AML-193 (cell line): ENCODE measurements around the gene UMODL1.
"Not testable (repeated sequence)": the region's sequence is repeated elsewhere in the genome, so short reads cannot be mapped to it uniquely, and the experiment has no call there.

ENCODE experiments used
- DNase-seq, 2 experiments: peaks; one replicate each; lab custom pipeline; 2025; lab: John Stamatoyannopoulos, UW

UMODL1 gene

DNA sequence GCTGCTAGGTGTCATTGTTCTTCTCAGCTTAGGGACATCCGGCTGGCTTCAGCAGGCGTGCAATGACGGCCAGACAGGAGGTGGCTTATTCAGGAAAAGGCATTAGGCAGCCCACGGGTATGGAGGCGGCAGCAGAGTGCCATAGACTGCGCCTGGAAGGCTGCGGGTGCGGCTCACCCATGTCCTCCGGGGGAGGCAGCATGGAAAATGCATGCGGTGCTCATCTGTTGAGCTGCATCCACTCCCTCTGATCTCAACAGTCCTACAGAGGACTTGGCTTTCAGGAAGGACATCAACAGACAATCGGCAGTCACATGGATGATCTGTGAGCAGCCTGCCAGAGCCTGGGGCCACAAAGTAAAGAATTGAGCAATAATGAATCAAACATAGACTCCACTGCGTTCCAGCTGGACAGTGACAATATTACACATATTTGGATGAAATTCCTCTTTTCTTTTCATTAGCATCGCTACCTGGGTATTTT, 42.9 kb downstream of the UMODL1 start:
- DNase-seq, result peak; percentile 79 to 89

DNA sequence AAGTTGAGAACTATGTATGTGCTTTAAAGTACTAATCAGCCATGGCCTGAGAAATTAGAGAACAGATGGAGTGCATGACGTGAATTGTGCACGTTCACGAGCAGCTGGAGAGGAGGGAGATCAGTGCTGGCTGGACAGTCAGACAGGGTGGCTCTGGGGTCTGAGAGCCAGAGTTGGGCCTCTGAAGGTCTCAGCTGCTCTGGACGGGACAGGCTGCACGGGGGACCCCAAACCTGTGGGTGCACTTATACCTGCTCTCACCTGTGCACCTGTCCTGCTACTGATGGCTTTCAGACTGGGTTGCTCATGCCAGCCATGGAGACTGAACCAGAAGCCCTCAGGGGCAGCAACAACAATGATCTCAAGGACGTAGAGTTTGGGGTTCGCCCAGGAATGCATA, 43.5 kb downstream of the UMODL1 start:
- no peak for DNase-seq

DNA sequence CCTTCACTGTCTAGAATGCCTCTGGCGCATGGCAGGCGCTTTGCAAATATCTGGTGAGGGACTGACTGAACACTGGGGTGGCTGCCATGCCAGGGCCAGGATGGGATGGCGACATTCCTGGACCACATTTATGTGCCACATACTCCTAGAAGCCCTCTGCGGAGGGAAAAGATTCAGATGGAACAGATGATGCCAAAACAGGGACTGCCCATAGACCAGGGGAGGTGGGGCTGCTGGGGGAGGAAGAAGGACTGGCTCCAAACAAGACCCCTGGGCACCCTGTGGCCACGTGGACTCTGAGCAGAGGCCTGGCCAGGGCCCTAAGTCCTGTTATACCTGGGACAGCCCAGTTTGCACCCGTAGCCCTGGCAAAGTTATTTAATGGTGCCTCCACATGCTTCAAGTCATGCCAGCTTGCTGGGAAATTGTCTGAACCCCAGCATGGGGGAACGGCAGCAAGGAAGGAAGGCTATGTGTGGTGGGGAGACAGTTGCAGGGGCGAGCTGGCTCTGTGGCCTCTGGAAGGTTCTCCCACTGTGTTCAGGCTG, 44.1 kb downstream of the UMODL1 start:
- no peak for DNase-seq

DNA sequence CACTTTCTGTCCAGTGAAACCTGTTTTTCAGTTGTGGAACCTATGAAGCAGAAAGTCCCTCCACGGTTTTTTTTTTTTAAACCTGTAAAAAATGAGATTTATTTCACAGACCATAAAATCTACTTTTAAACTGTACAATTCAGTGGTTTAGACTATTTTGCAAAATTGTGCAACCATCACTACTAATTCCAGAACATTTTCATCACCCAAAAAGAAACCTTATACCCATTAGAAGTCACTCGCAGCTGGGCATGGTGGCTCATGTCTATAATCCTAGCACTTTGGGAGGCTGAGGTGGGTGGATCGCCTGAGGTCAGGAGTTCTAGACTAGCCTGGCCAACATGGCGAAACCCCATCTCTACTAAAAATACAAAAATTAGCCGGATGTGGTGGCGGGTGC, 45.4 kb downstream of the UMODL1 start:
- not testable (repeated sequence) for DNase-seq

DNA sequence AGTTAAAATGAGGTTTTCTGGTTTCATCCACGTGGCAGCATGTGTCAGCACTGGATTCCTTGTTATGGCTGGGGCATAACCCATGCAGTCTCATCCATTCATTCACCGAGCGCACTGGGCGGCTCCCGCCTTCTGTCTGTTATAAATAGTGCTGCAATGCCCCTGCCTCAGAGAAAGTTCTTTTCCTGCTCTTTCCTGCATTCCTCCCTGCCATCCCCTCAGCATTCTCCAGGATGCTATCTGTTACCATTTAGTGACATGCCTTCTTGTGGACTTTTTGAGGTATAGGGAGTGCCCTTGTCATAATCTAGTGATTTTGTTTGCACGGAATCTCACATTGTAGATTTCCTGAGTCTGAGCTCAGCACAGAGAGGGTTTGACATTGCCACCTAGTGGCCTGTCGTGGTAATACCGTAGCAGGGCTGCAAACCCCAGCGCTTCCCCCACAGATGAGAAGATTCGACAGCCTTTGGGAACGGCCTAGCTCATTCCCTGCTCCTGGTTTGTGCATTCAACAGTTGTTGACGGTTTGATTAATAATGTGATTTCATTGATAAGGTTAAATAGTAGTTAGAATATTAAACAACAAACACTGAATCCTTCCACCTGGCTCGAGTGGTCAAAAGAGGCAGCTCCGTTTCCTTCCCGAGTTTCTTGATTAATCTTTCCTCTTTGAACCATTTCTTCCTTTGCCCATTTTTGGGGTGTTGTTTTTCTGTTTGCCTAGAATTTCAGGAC, 46.3 kb downstream of the UMODL1 start:
- peak; percentile 41 to 63 for DNase-seq

DNA sequence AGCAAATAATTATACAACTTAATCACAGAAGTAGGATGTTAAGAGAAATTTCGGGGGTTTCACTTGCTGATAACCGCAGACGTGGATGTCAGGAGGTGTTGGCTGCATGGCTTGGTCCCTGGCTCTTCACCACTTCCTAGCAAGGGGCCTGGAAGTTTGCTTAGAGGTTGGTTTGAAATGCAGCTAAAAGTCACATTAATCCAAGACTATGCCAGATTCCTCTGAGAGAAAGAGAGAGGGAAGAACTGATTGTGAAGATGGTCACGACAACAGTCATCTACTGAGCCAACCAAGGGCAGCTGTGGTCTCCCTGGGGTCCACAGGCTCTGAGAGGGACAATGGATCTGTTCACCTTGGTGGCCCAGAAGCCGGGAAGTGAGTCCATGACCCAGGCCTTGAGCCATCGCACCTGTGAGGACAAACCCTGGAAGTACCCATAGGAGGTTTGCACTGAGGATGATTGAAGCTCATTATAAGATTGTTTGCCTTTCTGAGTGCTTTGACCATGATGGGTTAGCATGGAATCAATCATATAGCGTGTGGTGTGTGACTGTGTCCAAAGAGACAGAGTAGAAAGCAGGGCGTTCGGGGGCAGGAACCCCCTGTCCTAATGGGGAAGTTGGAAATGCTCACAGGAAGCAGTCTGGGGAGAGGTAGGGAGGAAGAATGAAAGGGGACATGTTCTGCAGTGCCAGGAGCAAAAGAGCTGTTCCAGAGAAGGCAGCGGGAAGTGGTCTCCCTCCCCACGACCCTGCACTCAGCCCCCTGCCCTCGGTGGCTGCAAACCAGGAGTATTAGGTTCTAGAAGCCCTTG, 47.1 kb downstream of the UMODL1 start:
- DNase-seq, result peak; percentile 27 to 36

DNA sequence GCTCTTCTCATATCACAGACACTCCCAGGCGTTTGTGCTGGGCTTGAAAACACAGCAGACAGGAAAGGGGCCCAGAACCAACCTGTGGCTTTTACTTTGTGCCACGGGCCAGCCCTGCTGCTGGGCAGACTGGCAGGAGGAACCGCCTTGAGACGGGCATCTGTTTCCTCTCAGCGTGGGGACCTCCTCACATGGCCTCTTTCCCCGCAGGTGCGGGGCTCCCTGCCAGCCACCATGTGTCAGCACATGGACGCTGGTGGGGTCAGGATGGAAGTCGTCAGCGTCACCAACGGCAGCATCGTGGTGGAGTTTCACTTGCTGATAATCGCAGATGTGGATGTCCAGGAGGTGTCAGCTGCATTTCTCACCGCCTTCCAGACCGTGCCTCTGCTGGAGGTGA, 47.8 kb downstream of the UMODL1 start:
- peak; percentile 36 to 52 for DNase-seq

DNA sequence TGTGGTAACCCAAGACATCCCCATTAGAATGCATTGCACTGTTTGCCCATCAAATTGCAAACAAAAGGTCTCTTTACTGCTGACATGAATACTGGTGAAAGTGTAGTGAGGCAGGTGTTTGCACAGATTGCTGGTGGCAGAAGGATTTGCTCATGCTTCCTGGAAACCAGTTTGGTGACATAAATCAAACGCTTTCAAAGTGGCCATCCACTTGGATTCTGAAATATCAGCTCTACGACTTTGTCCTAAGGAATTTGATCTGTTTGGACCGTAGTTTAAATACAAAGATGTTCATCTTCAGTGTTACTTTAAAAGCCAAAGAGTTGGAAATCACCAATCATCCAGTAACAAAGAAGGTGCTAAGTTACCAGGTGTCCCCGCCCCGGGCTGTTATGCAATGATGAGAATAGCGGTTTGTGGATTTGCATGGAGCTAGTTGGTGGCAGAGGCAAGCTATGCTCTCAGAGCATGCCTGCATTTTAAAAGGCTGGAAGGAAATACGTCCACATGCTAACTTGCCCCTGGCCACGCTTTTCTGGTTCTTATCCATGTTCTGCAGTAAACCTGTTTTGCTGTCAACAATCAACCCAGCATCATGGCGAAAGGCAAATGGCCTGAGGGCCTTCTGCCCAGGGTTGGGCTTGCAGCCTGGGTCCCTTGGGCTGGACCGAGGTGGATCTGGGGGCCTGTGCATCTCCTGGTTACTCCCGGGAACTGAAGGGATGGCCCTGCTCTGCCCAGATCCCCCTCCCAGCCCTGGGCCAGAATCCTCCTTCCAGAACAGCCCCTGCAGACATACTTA, 49.2 kb downstream of the UMODL1 start:
- no peak for DNase-seq

DNA sequence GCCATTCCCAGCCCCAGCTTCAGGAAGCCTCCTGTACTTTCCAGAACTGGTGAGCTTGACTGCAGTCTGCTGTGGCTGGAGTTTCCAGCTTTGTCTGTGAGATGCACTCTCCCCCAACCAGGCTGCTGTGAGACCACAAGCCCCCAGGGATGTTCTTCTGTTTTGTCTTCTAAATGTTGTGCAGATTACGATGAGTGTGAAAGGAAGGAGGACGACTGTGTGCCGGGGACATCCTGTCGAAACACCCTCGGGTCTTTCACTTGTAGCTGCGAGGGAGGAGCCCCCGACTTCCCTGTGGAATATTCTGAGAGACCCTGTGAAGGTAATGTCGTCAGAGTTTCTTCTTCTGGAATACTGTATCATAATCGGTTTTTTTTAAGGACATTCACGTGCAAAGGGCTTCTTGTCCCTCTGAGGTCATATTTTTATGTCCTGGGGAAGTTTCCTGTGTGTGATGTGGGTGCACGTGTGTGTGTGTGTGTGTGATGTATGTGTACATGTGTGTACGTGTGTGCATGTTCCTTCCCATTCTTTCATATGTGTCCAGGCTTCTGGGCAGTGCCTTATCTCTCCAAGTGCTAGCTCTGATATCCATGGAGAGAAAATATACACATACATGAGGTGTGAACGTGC, 49.9 kb downstream of the UMODL1 start:
- DNase-seq, result no peak

DNA sequence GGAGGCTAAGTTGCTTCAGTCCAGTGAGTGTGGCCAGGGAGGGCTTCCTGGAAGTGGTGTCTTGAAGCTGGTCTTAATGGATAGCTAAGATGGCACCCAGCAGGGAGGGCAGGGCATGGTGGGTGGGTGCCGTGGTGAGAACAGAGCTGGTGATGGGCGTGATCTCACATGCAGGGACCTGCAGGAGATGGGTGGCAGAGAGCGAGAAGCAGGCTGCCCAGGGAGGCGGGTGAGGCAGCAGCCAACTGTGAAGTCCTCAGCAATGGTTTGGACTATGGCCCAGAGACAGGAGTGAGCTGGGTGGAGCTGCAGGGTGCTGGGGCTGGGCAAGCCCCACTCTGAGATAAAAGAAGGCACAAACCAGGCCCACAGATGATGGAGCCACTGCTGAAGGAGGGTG, 50.7 kb downstream of the UMODL1 start:
- DNase-seq, result no peak

DNA sequence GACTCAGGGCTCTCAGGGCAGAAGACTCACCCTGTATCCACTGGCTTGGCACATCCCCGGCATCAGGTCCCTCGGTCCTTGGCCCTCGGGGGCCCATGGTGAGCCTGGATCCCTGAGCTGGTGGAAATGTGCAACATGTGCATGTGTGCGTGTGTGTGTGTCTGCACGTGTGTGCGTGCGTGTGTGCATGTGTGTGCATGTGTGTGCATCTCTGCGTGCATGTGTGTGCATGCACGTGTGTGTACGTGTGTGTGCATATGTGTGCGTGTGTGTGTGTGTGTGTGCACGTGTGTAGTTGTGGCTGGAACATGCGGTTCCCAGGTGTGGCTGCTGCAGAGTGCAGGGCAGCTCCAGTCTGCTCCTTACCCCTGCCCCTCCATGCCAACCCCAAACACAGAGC, 51.3 kb downstream of the UMODL1 start:
- no peak for DNase-seq

DNA sequence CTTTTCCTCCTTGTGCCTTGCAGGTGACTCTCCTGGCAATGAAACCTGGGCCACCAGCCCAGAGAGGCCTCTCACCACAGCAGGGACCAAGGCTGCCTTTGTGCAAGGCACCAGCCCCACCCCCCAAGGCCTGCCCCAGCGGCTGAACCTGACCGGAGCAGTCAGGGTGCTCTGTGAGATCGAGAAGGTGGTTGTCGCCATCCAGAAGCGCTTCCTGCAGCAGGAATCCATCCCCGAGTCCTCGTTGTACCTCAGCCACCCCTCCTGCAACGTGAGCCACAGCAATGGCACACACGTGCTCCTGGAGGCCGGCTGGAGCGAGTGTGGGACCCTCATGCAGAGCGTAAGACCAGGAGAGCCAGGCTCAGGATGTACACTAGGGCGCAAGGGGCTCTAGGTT, 51.7 kb downstream of the UMODL1 start:
- no peak for DNase-seq

DNA sequence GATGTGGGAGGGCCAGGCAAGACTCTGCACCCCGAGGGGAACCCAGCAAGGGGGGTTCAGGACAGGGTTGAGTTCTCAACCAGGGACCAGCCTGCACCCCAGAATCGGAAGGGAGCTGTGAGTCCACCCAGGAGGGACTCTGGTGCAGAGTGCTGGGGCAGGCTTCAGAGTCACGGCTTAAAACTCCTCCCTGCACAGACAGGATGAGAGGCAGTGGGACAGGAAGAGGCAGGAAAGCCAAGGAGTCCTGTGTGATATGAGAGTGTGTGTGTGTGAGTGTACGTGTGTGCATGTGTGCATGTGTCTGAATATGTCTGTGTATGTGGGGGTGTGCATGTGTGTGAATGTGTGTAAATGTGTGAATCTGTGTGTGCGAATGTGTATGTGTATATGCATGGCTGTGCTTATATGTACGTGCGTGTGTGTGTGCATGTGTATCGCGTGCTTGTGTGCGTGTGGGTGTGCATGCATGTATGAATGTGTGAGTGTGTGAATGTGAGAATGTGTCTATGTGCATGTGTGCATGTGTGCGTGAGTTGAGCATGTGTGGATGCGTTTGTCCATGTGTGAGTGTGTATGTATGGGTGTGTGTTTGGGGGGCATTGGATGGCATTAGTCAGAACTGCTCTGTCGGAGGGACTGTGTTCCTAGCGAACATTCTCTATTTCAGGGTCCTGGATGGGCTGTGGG, 52.2 kb downstream of the UMODL1 start:
- DNase-seq, result no peak

DNA sequence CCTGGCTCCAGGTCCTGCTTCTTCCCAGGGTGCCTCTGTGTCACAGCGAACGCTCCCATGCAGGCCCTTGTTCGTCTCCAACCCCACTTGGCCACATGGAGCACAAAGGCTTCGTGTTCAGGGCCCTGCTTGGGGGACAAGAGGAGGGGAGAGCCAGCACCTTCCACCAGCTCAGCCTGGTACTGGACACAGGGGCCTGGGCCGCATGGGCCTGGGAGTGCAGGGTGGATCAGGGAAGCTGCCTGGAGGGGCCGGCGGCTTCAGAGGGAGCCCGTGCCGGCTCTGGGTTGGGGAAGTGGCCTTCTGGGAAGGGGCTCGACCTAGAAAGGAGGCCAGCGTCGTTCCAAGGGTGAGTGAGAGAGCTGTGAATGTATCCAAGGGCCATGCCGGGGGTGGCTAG, 53.0 kb downstream of the UMODL1 start:
- no peak for DNase-seq

DNA sequence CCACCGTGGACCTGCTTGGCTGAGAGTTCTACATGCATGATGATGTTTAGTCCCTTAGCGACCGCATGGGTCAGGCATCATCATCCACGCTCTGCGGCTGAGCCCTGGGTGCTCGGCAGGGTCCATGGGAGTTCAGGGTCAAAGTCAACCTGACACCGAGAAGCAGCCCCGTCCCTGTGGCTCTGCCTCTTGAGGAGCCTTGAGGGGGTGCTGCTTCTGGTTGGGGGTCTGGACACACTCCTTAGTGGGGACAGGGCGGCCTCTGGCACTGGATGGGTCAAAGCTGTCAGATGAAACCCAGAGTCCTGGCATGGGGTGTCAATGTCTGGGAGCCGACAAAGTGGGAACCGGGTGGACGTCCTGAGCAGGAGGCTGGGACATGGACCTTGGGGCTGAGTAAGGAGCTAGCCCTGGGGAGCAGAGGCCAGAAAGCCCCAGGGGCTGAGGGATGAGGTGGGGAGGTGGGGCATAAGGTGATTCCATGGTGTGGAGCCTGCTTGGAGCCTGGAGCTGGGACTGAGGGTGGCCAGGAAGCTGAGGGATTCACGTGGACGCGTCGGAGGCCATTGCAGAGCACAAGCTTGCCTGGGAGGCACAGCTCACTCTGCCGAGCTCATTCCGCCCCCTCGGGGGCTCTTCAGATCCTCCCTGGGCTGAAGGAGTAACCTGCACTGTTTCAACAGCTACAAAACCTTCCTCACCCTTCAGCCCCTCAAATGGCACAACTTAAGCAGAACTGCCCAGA, 53.9 kb downstream of the UMODL1 start:
- no peak for DNase-seq

DNA sequence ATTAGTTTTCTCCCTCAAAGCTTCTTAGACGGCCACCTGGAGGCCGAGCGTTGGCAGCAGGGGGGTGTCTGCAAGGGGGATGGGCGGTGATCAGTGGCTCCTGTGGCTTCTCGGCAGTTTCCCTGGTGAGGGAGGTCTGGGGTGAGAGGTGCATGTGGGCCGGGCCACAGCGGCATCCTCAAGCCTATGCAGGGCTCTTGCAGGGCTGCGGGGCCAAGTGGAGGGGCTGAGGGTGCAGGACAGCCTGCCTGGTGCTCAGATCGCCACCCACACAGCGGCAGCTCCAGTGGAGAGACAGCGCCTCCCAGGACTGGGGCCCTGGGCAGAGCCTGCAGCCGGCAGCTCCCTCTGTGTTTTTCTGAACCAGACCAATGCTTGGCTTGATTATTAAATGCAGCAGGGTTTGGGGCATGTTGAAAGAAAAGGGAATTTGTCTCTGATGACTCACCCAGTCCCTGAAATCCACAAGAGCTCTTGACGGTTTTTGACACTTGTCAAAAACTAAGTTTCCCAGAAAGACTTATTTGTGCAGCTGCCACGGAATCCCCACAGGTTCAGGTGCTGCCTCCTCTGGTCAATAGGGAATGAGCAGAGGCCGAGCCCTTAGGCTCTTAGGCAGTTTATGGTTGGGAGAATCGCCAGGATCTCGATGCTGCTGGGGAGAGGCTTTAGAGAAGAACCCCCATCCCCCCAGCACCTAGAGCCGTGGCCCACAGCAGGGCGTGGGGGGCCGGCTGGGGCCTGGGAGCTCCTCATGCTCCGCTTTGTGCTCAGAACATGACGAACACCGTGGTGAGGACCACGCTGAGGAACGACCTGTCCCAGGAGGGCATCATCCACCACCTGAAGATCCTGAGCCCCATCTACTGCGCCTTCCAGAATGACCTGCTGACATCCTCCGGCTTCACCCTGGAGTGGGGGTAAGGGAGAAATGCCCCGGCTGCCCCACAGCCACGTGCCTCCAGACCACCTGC, 54.7 kb downstream of the UMODL1 start:
- peak in 1 of 2 experiments; percentile 14 for DNase-seq

DNA sequence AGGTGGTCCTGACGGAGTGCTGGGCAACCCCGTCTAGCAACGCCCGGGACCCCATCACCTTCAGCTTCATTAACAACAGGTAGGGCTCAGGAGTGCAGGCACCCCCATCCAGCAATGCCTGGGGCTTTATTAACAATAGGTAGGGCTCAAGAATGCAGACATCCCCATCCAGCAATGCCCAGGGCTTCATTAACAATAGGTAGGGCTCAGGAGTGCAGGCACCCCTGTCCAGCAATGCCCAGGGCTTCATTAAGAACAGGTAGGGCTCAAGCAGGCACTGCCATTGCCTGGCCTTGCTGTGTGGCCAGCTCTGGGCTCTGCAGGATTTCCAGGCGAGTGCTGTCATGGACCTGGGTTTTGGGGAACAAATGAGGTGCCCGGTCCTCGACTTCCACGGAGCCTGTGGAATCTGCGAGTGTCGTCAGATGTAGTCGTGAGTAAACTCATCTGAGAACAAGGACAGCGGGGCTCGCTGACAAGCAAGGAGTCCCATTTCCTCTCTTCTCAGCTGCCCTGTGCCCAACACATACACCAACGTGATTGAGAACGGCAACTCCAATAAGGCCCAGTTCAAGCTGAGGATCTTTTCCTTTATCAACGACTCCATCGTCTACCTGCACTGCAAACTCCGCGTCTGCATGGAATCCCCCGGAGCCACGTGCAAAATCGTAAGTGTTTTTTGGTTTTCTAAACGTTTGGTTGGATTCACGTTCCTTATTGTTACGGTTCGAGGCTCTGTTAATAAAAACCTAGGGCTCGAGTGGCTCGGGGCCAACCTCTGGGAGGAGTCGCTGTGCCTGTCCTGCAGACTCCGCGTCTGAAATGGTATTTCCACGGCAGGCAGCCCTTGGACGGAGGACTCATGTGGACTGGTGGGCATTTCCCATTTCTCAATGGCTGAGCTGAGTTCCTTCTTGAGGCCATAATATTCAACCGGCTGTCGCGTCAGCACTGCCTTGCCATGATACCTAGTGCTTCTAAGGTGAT, 56.3 kb downstream of the UMODL1 start:
- DNase-seq, result no peak
